K562 (cell line): ENCODE results near the gene ABCA4.

Experiments
- E2F1 ChIP-seq: sonication (generic); formaldehyde crosslinking; IDR thresholded peaks from 2 replicates; pipeline ENCODE4 v1.8.1; 2023; ENCODE audit warnings: mild to moderate bottlenecking, missing genetic modification reagents, moderate library complexity
- ELF1 ChIP-seq: fragments of 200-800 bp; sonication (Bioruptor generic); IDR thresholded peaks from 2 replicates; pipeline ENCODE4 v1.6.1; 2016; ENCODE audit warnings: missing genetic modification characterization, missing compliant biosample characterization
- KHSRP ChIP-seq: fragments of 450-650 bp; IDR thresholded peaks from 2 replicates; pipeline ENCODE4 v1.6.1; 2017
- MIER1 ChIP-seq: fragments of 450-650 bp; IDR thresholded peaks from 2 replicates; pipeline ENCODE4 v1.6.1; 2016; ENCODE audit warnings: antibody characterized with exemption, mild to moderate bottlenecking, low read depth
- NRF1 ChIP-seq, 2 experiments: fragments of 450-650 bp; IDR thresholded peaks in 1 of 2; conservative IDR thresholded peaks in 1 of 2; 2 replicates each; pipeline ENCODE4 v1.6.1; 2014; ENCODE audit warnings: mild to moderate bottlenecking in 2 of 2
- PML ChIP-seq: IDR thresholded peaks from 2 replicates; pipeline ENCODE4 v1.6.1; 2012; ENCODE audit warnings: low read length, inconsistent platforms
- TAF1 ChIP-seq: IDR thresholded peaks from 2 replicates; pipeline ENCODE4 v1.6.1; 2011; ENCODE audit warnings: mild to moderate bottlenecking, low read length, moderate library complexity; ENCODE audit not compliant: insufficient read depth, control insufficient read depth, severe bottlenecking; ENCODE audit errors: extremely low read depth
- TBP ChIP-seq: optimal IDR thresholded peaks from 2 replicates; pipeline ENCODE3; 2011; ENCODE audit warnings: low read depth, low read length, improper control_type of control experiment
- ZKSCAN8 ChIP-seq: fragments of 200-800 bp; sonication (Bioruptor generic); IDR thresholded peaks from 2 replicates; pipeline ENCODE4 v1.6.1; 2016; ENCODE audit warnings: missing genetic modification characterization, missing compliant biosample characterization

DNA sequence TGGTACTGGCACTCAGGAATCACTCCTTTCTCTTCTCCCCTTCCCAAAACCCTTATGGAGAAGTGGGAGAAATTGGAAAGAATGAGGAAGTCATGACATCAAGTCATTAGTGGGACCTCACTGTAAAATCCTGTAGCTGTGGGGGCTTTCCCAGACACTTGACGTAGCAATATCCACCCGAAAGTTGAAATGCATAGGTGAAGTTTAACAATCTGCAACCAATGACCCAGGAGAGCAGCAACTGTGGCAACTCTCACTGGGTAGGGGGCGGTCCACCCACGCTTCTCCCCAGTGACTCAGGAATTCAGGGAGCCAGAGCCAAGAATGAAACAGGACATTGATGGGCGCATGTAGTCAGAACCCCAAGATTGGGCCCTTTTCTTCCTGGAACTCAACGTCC, 27.0 kb downstream of the ABCA4 start:
- TF ChIP-seq E2F1 (CRISPR knock-in tag) (no peak), NRF1 (conservative IDR thresholded peaks at IDR 0.05 in 1 of 2, IDR thresholded peaks at IDR 0.05 in 1 of 2) (no peak), PML (no peak), MIER1 (no peak), ELF1 (tag) (no peak), TAF1 (no peak), ZKSCAN8 (no peak), KHSRP (no peak), TBP (no peak)
